ENCODE data around the gene KIF13A.

Gene KIF13A

DNA sequence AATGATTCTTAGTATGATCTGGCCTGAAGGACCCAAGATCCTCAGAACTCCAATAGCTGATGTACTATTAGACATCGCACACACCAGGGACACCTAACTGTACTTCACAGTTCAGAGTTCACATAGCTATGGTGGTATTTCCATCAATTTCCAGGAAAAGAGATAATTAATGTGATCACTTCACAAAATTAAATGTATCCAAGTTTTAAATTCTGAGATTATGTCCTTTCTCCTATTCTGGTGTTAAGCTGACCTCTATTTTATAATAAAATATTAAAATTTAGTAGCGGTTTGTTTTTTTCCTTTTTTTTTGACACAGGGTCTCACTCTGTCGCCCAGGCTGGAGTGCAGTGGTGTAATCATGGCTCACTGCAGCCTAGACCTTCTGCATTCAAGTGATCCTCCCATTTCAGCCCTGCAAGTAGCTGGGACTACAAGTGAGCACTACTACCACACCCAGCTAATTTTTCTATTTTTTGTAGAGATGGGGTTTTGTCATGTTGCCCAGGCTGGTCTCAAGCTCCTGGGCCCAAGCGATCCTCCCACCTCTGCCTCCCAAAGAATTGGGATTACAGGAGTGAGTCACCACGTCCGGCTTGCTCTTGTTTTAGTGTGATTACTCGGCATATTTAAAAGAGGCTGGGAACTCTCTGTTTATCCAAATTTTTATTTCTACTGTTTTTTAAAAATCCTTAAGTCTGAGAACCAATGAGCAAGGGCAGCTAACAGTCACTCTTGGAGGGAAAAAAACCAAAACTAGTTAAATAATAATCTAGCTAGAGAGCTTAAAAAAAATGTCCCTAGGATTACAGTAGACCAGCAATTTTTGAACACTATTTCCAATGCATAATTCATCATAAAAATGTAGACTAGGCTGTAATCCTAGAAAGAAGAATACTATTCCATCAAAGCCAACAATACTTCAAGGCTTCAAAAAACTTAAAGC, 16.0 kb downstream of the KIF13A start:
- no peak overlapping the region for H3K4me3 ChIP-seq (ENCODE audit: control insufficient read depth, low read depth, low read length)
- DNase-seq (ENCODE audit: low read depth), result peak; percentile 87
- TF ChIP-seq, protein P1, sequence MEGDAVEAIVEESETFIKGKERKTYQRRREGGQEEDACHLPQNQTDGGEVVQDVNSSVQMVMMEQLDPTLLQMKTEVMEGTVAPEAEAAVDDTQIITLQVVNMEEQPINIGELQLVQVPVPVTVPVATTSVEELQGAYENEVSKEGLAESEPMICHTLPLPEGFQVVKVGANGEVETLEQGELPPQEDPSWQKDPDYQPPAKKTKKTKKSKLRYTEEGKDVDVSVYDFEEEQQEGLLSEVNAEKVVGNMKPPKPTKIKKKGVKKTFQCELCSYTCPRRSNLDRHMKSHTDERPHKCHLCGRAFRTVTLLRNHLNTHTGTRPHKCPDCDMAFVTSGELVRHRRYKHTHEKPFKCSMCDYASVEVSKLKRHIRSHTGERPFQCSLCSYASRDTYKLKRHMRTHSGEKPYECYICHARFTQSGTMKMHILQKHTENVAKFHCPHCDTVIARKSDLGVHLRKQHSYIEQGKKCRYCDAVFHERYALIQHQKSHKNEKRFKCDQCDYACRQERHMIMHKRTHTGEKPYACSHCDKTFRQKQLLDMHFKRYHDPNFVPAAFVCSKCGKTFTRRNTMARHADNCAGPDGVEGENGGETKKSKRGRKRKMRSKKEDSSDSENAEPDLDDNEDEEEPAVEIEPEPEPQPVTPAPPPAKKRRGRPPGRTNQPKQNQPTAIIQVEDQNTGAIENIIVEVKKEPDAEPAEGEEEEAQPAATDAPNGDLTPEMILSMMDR (conservative IDR thresholded peaks at IDR 0.05; ENCODE audit: control insufficient read depth, insufficient read depth, low read depth, low read length), result no peak

DNA sequence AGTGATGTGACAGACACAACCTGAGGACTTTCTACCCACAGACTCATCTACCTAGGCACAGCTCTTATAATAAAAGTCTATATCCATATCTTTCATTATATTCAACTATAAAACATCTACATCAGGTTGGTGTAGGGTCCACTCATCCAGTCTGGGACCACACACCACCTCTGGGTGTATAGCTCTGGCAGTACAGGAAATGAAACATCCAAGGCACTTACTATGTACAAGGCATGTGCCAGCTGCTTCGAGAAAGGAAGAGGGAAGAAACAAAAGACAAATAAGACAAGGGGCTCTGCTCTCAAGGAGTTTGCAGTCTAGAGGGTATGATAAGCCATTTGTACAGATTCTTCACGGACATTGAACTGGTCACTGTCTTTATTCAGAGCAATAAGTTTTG, 18.6 kb downstream of the KIF13A start:
- no peak overlapping the region for H3K4me3 ChIP-seq (ENCODE audit: control insufficient read depth, low read depth, low read length)
- DNase-seq (ENCODE audit: low read depth), result no peak
- TF ChIP-seq, protein P1 (conservative IDR thresholded peaks at IDR 0.05; ENCODE audit: control insufficient read depth, insufficient read depth, low read depth, low read length), result no peak

DNA sequence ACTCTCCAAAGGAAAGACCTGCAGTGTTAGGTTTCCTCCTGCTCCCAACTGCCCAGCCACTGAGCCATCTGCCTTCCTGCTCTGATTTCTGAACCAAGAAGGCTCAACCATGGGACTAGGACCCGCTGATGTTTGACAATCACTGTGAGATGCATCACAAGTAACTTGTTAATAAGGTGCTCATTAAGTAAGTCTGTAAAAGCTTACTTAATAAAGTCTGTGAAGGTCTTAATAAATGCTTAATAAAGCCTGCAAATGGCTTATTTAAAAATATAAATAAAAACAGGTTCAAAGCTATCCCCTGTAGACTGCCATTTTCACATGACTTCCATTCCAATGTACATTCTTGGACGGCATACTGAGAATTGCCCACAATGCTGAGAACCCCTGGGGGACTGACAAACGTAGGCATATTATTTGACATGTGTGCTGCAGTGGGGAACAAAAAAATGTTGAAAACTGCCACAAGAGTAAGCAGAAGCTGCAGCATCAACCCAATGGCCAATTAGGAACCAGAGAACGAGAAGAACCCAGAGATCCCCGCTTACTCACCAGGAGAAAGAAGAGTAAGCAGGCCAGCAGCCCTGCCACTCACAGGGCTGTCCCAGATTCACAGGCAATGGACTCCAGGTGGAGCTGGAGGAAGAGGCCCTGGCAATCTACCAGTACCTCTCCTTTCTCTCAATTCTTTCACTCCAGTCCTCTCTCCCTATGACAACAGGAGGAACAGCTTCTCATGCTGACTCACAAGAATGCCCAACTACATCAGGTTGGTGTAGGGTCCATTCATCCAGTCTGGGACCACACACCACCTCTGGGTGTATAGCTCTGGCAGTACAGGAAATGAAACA, 19.5 kb downstream of the KIF13A start:
- H3K4me3 ChIP-seq (ENCODE audit: control insufficient read depth, low read depth, low read length), result no peak overlapping the region
- TF ChIP-seq, protein P1 (conservative IDR thresholded peaks at IDR 0.05; ENCODE audit: control insufficient read depth, insufficient read depth, low read depth, low read length), result no peak
- no peak for DNase-seq (ENCODE audit: low read depth)

DNA sequence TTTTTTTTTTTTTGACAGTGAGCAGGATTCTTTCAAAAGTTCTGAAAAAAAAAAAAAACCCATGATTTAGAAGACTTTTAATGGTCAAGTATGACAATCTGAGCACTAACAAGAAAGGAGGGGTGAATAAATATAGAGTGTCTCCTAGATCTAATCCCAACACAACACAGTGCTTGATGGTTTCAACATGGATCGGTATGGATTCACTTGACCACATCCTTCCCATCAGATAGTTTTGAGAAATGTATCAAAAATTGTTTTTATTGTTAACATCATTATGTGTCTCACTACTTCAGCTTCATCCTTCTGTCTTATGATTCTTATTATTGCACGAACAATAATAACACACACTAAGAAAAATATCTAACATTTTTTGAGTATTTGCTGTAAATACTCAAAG, 21.0 kb downstream of the KIF13A start:
- TF ChIP-seq, protein P1 (conservative IDR thresholded peaks at IDR 0.05; ENCODE audit: control insufficient read depth, insufficient read depth, low read depth, low read length), result no peak
- no peak overlapping the region for H3K4me3 ChIP-seq (ENCODE audit: control insufficient read depth, low read depth, low read length)
- DNase-seq (ENCODE audit: low read depth), result no peak

DNA sequence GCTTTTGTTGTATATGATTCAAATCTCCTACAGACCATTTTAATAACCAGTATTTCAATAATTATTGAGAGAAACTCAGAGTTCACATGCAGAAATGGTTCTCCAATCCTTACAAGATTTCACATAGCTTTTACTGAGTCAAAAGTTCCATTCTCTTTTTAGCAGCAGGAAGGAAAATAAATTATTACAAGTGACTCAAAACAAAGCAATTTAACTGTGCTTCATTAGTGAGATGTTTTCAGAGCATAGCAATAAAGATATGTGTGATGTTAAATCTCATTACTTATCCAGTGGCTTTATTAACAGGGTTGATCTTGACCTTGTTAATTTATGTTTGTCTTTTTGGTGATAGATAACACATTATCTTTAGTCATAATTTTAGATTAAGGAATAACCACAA, 22.0 kb downstream of the KIF13A start:
- no peak overlapping the region for H3K4me3 ChIP-seq (ENCODE audit: control insufficient read depth, low read depth, low read length)
- peak; percentile 65 for DNase-seq (ENCODE audit: low read depth)
- TF ChIP-seq, protein P1 (conservative IDR thresholded peaks at IDR 0.05; ENCODE audit: control insufficient read depth, insufficient read depth, low read depth, low read length), result no peak

DNA sequence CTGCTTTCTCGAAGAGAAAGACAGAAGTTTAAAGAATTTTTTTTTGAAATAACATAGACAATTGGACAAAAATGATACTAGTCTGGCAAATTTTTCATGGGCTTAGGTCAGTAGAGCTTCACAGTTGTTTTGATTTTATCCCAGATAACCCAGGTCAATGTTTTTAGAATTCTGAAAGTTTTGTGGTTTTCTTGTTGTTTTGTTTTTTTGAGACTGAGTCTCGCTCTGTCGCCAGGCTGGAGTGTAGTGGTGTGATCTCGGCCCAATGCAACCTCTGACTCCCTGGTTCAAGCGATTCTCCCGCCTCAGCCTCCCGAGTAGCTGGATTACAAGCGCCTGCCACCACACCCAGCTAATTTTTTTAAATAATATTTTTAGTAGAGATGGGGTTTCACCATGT, 22.8 kb downstream of the KIF13A start:
- DNase-seq (ENCODE audit: low read depth), result no peak
- H3K4me3 ChIP-seq (ENCODE audit: control insufficient read depth, low read depth, low read length), result no peak overlapping the region
- TF ChIP-seq, protein P1 (conservative IDR thresholded peaks at IDR 0.05; ENCODE audit: control insufficient read depth, insufficient read depth, low read depth, low read length), result no peak

Measured in fibroblast of mammary gland (primary cell).